Stimulated activated CD4-positive, alpha-beta T cell treated with anti-CD3 and anti-CD28 coated beads, Interleukin-2, amount 100 ng/mL, for 48 hours (primary cell): ENCODE results near the gene FSTL4.

Experiments used
- DNase-seq, 2 donors: peaks; one replicate each; pipeline ENCODE4 v3.0.0-alpha.2; 2020

The FSTL4 gene

GRCh38 chr5:133251296-133252132 lies 360.8 kb downstream of the FSTL4 start:
- no peak for DNase-seq

- no peak for DNase-seq
Observed at GRCh38 chr5:133250527-133250926, 361.8 kb downstream of the FSTL4 start.

GRCh38 chr5:133249593-133249992 lies 362.7 kb downstream of the FSTL4 start:
- DNase-seq = no peak

GRCh38 chr5:133247881-133248624 lies 364.3 kb downstream of the FSTL4 start:
- DNase-seq = no peak

GRCh38 chr5:133247151-133247709 lies 365.1 kb downstream of the FSTL4 start:
- DNase-seq = no peak

GRCh38 chr5:133246376-133247150 lies 365.8 kb downstream of the FSTL4 start:
- DNase-seq = no peak

GRCh38 chr5:133246053-133246370 lies 366.3 kb downstream of the FSTL4 start:
- DNase-seq = no peak

- DNase-seq = peak in 1 of 2 donors; percentile 26
Observed at GRCh38 chr5:133245191-133246052, 366.9 kb downstream of the FSTL4 start.

GRCh38 chr5:133244242-133244641 lies 368.1 kb downstream of the FSTL4 start:
- DNase-seq = no peak

GRCh38 chr5:133243196-133243595 lies 369.1 kb downstream of the FSTL4 start:
- DNase-seq = no peak

GRCh38 chr5:133242221-133242835 lies 370.0 kb downstream of the FSTL4 start:
- no peak for DNase-seq

GRCh38 chr5:133241179-133242092 lies 370.9 kb downstream of the FSTL4 start:
- DNase-seq = no peak

GRCh38 chr5:133240425-133241091 lies 371.8 kb downstream of the FSTL4 start:
- peak; percentile 13 to 28 for DNase-seq

GRCh38 chr5:133238426-133239205 lies 373.7 kb downstream of the FSTL4 start:
- DNase-seq = no peak

- no peak for DNase-seq
Observed at GRCh38 chr5:133236976-133237375, 375.4 kb downstream of the FSTL4 start.

GRCh38 chr5:133236541-133236951 lies 375.8 kb downstream of the FSTL4 start:
- no peak for DNase-seq

GRCh38 chr5:133235696-133236426 lies 376.5 kb downstream of the FSTL4 start:
- DNase-seq = no peak

- no peak for DNase-seq
Observed at GRCh38 chr5:133234911-133235310, 377.4 kb downstream of the FSTL4 start.
